Measurements from ENCODE around the gene OSBPL2.

The OSBPL2 gene

DNA sequence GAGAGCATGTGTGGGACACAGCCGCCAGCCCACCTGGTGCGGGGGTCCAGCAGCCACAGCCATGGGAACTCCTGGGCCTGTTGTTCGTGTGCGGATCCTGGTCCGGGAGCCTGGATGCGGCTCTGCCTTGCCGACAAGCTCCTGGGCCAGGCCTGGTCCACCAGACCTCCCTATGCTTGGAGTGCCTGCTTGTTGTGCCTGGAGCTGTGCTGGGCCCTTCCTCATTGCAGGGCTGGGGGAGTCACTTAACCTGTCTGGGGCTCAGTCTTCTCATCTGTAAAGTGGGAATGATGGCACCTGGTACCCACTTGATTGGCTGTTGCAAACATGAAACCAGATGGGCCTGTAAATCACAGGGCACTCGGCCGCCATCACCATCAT lies 2.6 kb upstream of the OSBPL2 start:
- H3K4me3 ChIP-seq (replicated peaks; ENCODE audit: low read depth, low read length), result no peak overlapping the region
- DNase-seq (ENCODE audit: extremely low read depth, low read depth), result no peak
- TF ChIP-seq, protein P1, sequence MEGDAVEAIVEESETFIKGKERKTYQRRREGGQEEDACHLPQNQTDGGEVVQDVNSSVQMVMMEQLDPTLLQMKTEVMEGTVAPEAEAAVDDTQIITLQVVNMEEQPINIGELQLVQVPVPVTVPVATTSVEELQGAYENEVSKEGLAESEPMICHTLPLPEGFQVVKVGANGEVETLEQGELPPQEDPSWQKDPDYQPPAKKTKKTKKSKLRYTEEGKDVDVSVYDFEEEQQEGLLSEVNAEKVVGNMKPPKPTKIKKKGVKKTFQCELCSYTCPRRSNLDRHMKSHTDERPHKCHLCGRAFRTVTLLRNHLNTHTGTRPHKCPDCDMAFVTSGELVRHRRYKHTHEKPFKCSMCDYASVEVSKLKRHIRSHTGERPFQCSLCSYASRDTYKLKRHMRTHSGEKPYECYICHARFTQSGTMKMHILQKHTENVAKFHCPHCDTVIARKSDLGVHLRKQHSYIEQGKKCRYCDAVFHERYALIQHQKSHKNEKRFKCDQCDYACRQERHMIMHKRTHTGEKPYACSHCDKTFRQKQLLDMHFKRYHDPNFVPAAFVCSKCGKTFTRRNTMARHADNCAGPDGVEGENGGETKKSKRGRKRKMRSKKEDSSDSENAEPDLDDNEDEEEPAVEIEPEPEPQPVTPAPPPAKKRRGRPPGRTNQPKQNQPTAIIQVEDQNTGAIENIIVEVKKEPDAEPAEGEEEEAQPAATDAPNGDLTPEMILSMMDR (IDR thresholded peaks at IDR 0.05; ENCODE audit: low read depth, low read length, missing control alignments), result no peak

- TF ChIP-seq, protein P1 (IDR thresholded peaks at IDR 0.05; ENCODE audit: low read depth, low read length, missing control alignments), result no peak
- H3K4me3 ChIP-seq (replicated peaks; ENCODE audit: low read depth, low read length), result no peak overlapping the region
- DNase-seq (ENCODE audit: extremely low read depth, low read depth), result no peak
Measured at GRCh38 chr20:62236200-62236599, 2.1 kb upstream of the OSBPL2 start.

GRCh38 chr20:62236766-62237513 lies 1.4 kb upstream of the OSBPL2 start:
- no peak for DNase-seq (ENCODE audit: extremely low read depth, low read depth)
- TF ChIP-seq, protein P1 (IDR thresholded peaks at IDR 0.05; ENCODE audit: low read depth, low read length, missing control alignments), result no peak
- no peak overlapping the region for H3K4me3 ChIP-seq (replicated peaks; ENCODE audit: low read depth, low read length)

- TF ChIP-seq, protein P1 (IDR thresholded peaks at IDR 0.05; ENCODE audit: low read depth, low read length, missing control alignments), result no peak
- peak overlapping the region; percentile 39 for H3K4me3 ChIP-seq (replicated peaks; ENCODE audit: low read depth, low read length)
- no peak for DNase-seq (ENCODE audit: extremely low read depth, low read depth)
Measured at GRCh38 chr20:62237514-62237800, 864 bp upstream of the OSBPL2 start.

DNA sequence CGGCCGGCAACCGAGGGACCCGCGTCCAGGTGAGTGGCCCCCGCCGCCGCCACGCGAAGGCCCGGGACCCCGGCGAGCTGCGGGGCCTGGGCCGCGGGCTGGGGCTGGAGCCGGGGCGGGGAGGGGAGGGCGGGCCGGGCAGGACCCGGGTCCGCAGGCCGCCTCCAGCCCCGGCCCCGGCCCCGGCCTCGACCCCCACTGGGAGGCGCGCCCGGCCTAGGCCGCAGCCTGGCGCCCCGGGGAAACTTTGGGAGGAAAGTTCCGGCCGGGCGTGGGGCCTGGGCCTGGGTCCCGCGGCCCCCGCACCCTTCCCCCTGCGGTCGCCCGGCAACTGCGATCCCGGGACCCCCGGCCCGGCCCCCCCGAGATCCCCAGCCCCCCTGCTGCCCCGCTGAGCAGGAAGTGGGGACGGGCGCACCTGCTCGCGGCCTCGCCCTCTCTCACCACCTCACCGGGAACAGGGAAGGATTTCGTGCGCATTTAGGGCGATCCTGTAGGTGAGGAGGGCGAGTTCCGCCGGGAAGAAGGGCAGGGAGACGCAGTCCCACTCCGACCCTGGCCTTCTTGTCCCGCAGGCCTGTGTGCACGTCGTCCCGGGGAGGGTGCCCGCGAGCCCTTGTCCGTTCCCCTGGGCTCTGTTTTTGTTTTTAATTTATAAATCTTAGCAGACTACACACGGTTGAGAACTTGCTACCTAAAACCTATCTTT lies 402 bp downstream of the OSBPL2 start:
- DNase-seq (ENCODE audit: extremely low read depth, low read depth), result no peak
- TF ChIP-seq, protein P1 (IDR thresholded peaks at IDR 0.05; ENCODE audit: low read depth, low read length, missing control alignments), result no peak
- peak overlapping the region; percentile 58 for H3K4me3 ChIP-seq (replicated peaks; ENCODE audit: low read depth, low read length)

GRCh38 chr20:62239278-62239879 lies 1.1 kb downstream of the OSBPL2 start:
- peak overlapping the region; percentile 58 for H3K4me3 ChIP-seq (replicated peaks; ENCODE audit: low read depth, low read length)
- TF ChIP-seq, protein P1 (IDR thresholded peaks at IDR 0.05; ENCODE audit: low read depth, low read length, missing control alignments), result no peak
- DNase-seq (ENCODE audit: extremely low read depth, low read depth), result no peak

All from HFF-Myc (cell line).